HCT116 (cell line): ENCODE results near the gene MRPS33. TPM values are rescaled to one million over a fixed set of nuclear protein-coding genes. Genes with fewer than 3 reads are reported as not detected.
A peak's percentile ranks its signal among the peaks of the same experiment; 100 is the strongest.

Source experiments
- ATAC-seq: fragments of 200-7000 bp; cut with Tn5 transposase; 2 replicates; pipeline ENCODE4 v1.9.1; 2020; ENCODE audit warnings: mild to moderate bottlenecking, moderate library complexity
- BruUV-seq: library from RNA; stranded (reverse); fragments of 400-500 nt; replicated peaks from 2 replicates; lab custom pipeline; 2021; lab: Mats Ljungman, UMichigan
- CTCF ChIA-PET: fragments of 300-600 bp; sonication (Branson Sonifier 250); formaldehyde crosslinking; loops from one replicate; lab custom pipeline; 2021; ENCODE audit warnings: antibody characterized with exemption; lab: Charles Lee
- POLR2A ChIA-PET: fragments of 300-600, 350-600 bp; sonication (Branson Sonifier 250); formaldehyde crosslinking; loops from one replicate; lab custom pipeline; 2021; ENCODE audit warnings: antibody characterized with exemption; lab: Charles Lee
- RAD21 ChIA-PET, 2 experiments: fragments of 300-600 bp; sonication (Branson Sonifier 250); formaldehyde crosslinking; loops; one replicate each; lab custom pipeline; 2023; ENCODE audit warnings: low total read pairs in 2 of 2; ENCODE audit not compliant: uncharacterized antibody in 2 of 2, unreplicated experiment in 2 of 2, low non-redundant PET in 1 of 2; lab: Charles Lee
- DNase-seq: peaks from one replicate; pipeline ENCODE4 v3.0.0-alpha.2; 2010; ENCODE audit warnings: low read depth, low spot score
- H2AFZ ChIP-seq: fragments of 200-600 bp; shearing (Covaris generic), sonication (generic); 2 replicates; pipeline ENCODE4 v1.6.1; 2017; ENCODE audit warnings: low read depth, mixed run types, mixed read lengths, antibody characterized with exemption, low read length; ENCODE audit not compliant: poor library complexity, severe bottlenecking
- H3K27ac ChIP-seq: 2 replicates; pipeline ENCODE4 v1.5.1; 2012; ENCODE audit warnings: low read depth, low read length
- H3K27me3 ChIP-seq: fragments of 200-600 bp; sonication (generic); 2 replicates; pipeline ENCODE4 v1.6.1; 2016; ENCODE audit warnings: mixed run types, low read length, mixed read lengths; ENCODE audit not compliant: insufficient read depth
- H3K36me3 ChIP-seq, 2 experiments: fragments of 200-500 bp in 1 of 2; fragments of 200-600 bp in 1 of 2; sonication (Bioruptor generic) in 1 of 2; sonication (generic) in 1 of 2; 2 replicates each; pipeline versions ENCODE4 v1.5.1 to v1.6.1; 2014 to 2016; ENCODE audit warnings: low read length in 2 of 2, inconsistent platforms in 1 of 2, mixed read lengths in 1 of 2, mixed run types in 1 of 2; ENCODE audit not compliant: insufficient read depth in 2 of 2, control insufficient read depth in 1 of 2
- H3K4me1 ChIP-seq, 2 experiments: fragments of 200-600 bp in 1 of 2; sonication (generic) in 1 of 2; 2 replicates each; pipeline versions ENCODE4 v1.5.1 to v1.6.1; 2012 to 2017; ENCODE audit warnings: low read length in 2 of 2, inconsistent platforms in 1 of 2, mild to moderate bottlenecking in 1 of 2, mixed read lengths in 1 of 2, mixed run types in 1 of 2, moderate library complexity in 1 of 2; ENCODE audit not compliant: insufficient read depth in 2 of 2, control insufficient read depth in 1 of 2
- H3K4me2 ChIP-seq: fragments of 200-600 bp; sonication (generic); 2 replicates; pipeline ENCODE4 v1.6.1; 2017; ENCODE audit warnings: mixed run types, low read length, mixed read lengths
- H3K4me3 ChIP-seq, 2 experiments: fragments of 200-600 bp in 1 of 2; sonication (generic) in 1 of 2; replicated peaks in 1 of 2; 2 replicates each; pipeline ENCODE4 v1.5.1; 2011 to 2016; ENCODE audit warnings: low read length in 2 of 2, control low read depth in 1 of 2, low read depth in 1 of 2, mild to moderate bottlenecking in 1 of 2, mixed read lengths in 1 of 2, mixed run types in 1 of 2
- H3K79me2 ChIP-seq: fragments of 200-600 bp; sonication (generic); 2 replicates; pipeline ENCODE4 v1.6.1; 2017; ENCODE audit warnings: mild to moderate bottlenecking, mixed run types, low read length, moderate library complexity, mixed read lengths; ENCODE audit not compliant: insufficient read depth
- H3K9ac ChIP-seq: fragments of 200-600 bp; sonication (generic); 2 replicates; pipeline ENCODE4 v1.6.1; 2016; ENCODE audit warnings: low read length, mixed read lengths
- H3K9me2 ChIP-seq: fragments of 200-600 bp; sonication (generic), shearing (Covaris generic); 2 replicates; pipeline ENCODE4 v1.6.1; 2017; ENCODE audit warnings: mixed run types, mild to moderate bottlenecking, moderate library complexity; ENCODE audit not compliant: insufficient read depth
- H3K9me3 ChIP-seq, 2 experiments: fragments of 200-500 bp in 1 of 2; fragments of 200-600 bp in 1 of 2; sonication (Bioruptor generic) in 1 of 2; sonication (generic) in 1 of 2; 2 replicates each; pipeline ENCODE4 v1.6.1; 2014 to 2017; ENCODE audit warnings: low read length in 2 of 2, mixed read lengths in 2 of 2, inconsistent platforms in 1 of 2, low read depth in 1 of 2, mild to moderate bottlenecking in 1 of 2, mixed run types in 1 of 2, moderate library complexity in 1 of 2; ENCODE audit not compliant: control insufficient read depth in 1 of 2, insufficient read depth in 1 of 2
- H4K20me1 ChIP-seq: fragments of 200-600 bp; sonication (generic), shearing (Covaris generic); 2 replicates; pipeline ENCODE4 v1.6.1; 2017; ENCODE audit warnings: mixed run types, mild to moderate bottlenecking, moderate library complexity; ENCODE audit not compliant: insufficient read depth
- ATF3 ChIP-seq: IDR thresholded peaks from 2 replicates; pipeline ENCODE4 v1.6.1; 2012
- EZH2phosphoT487 ChIP-seq: fragments of 200-600 bp; IDR thresholded peaks from 2 replicates; pipeline ENCODE4 v1.6.1; 2018; ENCODE audit warnings: antibody characterized with exemption, borderline replicate concordance
- FOSL1 ChIP-seq: IDR thresholded peaks from 2 replicates; pipeline ENCODE4 v1.6.1; 2012; ENCODE audit warnings: low read depth
- JUND ChIP-seq: IDR thresholded peaks from 2 replicates; pipeline ENCODE4 v1.6.1; 2012
- POLR2AphosphoS5 ChIP-seq: IDR thresholded peaks from 2 replicates; pipeline ENCODE4 v1.6.1; 2011; ENCODE audit warnings: mild to moderate bottlenecking, low read depth, low read length, moderate library complexity
- REST ChIP-seq: IDR thresholded peaks from 2 replicates; pipeline ENCODE4 v1.6.1; 2012; ENCODE audit warnings: low read depth
- TCF7L2 ChIP-seq: IDR thresholded peaks from 2 replicates; pipeline ENCODE4 v1.7.0; 2011; ENCODE audit warnings: borderline replicate concordance, inconsistent platforms; ENCODE audit not compliant: insufficient read depth, insufficient read length; ENCODE audit errors: extremely low read depth
- ZFX ChIP-seq: fragments of 450-650 bp; IDR thresholded peaks from 2 replicates; pipeline ENCODE4 v1.6.1; 2017
- intact Hi-C: fragments of 100-400 bp; cut with micrococcal nuclease; formaldehyde crosslinking; loops from 2 replicates; pipeline ENCODE4 v1.10.0; 2022
- total RNA-seq: library from RNA; stranded (reverse); gene quantifications from one replicate; pipeline ENCODE4 v1.2.1, GENCODE V29; 2021; ENCODE audit not compliant: unreplicated experiment

The MRPS33 gene
- total RNA-seq, 1 experiment from 2014 or later, result 77.3 TPM

DNA sequence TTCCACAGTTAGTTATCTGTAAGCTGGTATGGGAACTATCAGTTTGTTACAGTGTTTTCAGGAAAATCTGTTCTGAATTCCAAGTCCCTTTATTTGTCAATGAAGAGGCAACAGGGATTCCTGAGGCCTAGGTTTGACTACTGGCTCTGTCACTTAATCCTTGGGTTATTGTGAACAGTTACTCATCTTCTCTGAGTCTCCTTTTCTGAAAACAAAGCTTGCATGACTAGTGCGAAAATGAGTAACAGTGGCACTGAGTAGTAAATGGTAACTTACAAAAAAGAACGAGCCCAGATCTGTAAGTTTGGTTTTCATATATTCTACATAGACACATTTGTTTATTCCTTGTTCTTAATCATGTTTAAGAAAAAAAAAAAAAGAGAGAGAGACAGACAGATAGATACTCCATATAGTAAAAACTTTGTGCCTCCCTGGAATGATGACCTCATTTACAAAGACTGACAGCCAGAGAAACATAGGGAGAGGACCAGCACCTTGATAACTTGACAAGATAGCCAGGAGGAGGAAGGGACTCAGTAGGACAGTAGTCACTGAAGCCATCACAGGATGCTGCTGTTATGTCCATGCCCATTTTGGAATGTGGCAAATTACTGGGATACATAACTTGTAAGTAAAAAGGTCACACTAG is 1.9 kb downstream of the MRPS33 start:
- TF ChIP-seq JUND, result no peak
- TF ChIP-seq FOSL1, result no peak
- no peak for TF ChIP-seq REST
- no peak for TF ChIP-seq ZFX
- no peak for TF ChIP-seq TCF7L2
- no peak for TF ChIP-seq POLR2AphosphoS5
- no peak for TF ChIP-seq ATF3
- no peak for TF ChIP-seq EZH2phosphoT487
- TF ChIP-seq, all 23 proteins: peak for 0
- Histone ChIP-seq H3K9me2 (no peaks in the 10 kb centered on the region), H3K36me3 (peaks cover 7% of the 10 kb centered on the region in 2 experiments; a peak in 1 of 4 replicates), H3K27ac (no peak overlapping the region), H3K79me2 (peaks cover 42% of the 10 kb centered on the region), H3K4me3 (peak overlapping the region in 1 of 2 experiments; percentile 80; a peak in 2 of 4 replicates), H4K20me1 (no peaks in the 10 kb centered on the region; the same call in 1 of the 2 replicates), H3K4me2 (peak overlapping the region; percentile 78), H3K9me3 (no peaks in the 10 kb centered on the region), H3K9ac (peak overlapping the region; percentile 80; the same call in 1 of the 2 replicates), H2AFZ (no peak overlapping the region), H3K4me1 (peaks cover 5 to 20% of the 10 kb centered on the region in 2 experiments; a peak in 3 of 4 replicates), H3K27me3 (no peaks in the 10 kb centered on the region)
- BruUV-seq, result no TSS peak
- DNase-seq, result no peak
- intact Hi-C loops, result loop anchor here (1.0 to 5.0 kb wide), 5 partner anchors 202 to 536 kb away; partner anchors contain the start of gene MKRN1
- ChIA-PET RAD21 (no interaction called here), CTCF (interaction anchor here (1.2 to 1.5 kb wide), 2 partner anchors 202 to 338 kb away, joined by 4 read pairs; no protein-coding TSS in a partner anchor), POLR2A (no interaction called here)
- no peak for ATAC-seq
